HCT116 (cell line): Measurements from ENCODE around the gene DDAH1. TPM values are rescaled to one million over a fixed set of nuclear protein-coding genes. Genes with fewer than 3 reads are reported as not detected.

Experiments used
- ATAC-seq: fragments of 200-7000 bp; cut with Tn5 transposase; 2 replicates; pipeline ENCODE4 v1.9.1; 2020; ENCODE audit warnings: mild to moderate bottlenecking, moderate library complexity
- BruUV-seq: library from RNA; stranded (reverse); fragments of 400-500 nt; replicated peaks from 2 replicates; lab custom pipeline; 2021; lab: Mats Ljungman, UMichigan
- CTCF ChIA-PET: fragments of 300-600 bp; sonication (Branson Sonifier 250); formaldehyde crosslinking; loops from one replicate; lab custom pipeline; 2021; ENCODE audit warnings: antibody characterized with exemption; lab: Charles Lee
- POLR2A ChIA-PET: fragments of 300-600, 350-600 bp; sonication (Branson Sonifier 250); formaldehyde crosslinking; loops from one replicate; lab custom pipeline; 2021; ENCODE audit warnings: antibody characterized with exemption; lab: Charles Lee
- RAD21 ChIA-PET, 2 experiments: fragments of 300-600 bp; sonication (Branson Sonifier 250); formaldehyde crosslinking; loops; one replicate each; lab custom pipeline; 2023; ENCODE audit warnings: low total read pairs in 2 of 2; ENCODE audit not compliant: uncharacterized antibody in 2 of 2, unreplicated experiment in 2 of 2, low non-redundant PET in 1 of 2; lab: Charles Lee
- DNase-seq: peaks from one replicate; pipeline ENCODE4 v3.0.0-alpha.2; 2010; ENCODE audit warnings: low read depth, low spot score
- H2AFZ ChIP-seq: fragments of 200-600 bp; shearing (Covaris generic), sonication (generic); 2 replicates; pipeline ENCODE4 v1.6.1; 2017; ENCODE audit warnings: low read depth, mixed run types, mixed read lengths, antibody characterized with exemption, low read length; ENCODE audit not compliant: poor library complexity, severe bottlenecking
- H3K27ac ChIP-seq: 2 replicates; pipeline ENCODE4 v1.5.1; 2012; ENCODE audit warnings: low read depth, low read length
- H3K27me3 ChIP-seq: fragments of 200-600 bp; sonication (generic); 2 replicates; pipeline ENCODE4 v1.6.1; 2016; ENCODE audit warnings: mixed run types, low read length, mixed read lengths; ENCODE audit not compliant: insufficient read depth
- H3K36me3 ChIP-seq, 2 experiments: fragments of 200-500 bp in 1 of 2; fragments of 200-600 bp in 1 of 2; sonication (Bioruptor generic) in 1 of 2; sonication (generic) in 1 of 2; 2 replicates each; pipeline versions ENCODE4 v1.5.1 to v1.6.1; 2014 to 2016; ENCODE audit warnings: low read length in 2 of 2, inconsistent platforms in 1 of 2, mixed read lengths in 1 of 2, mixed run types in 1 of 2; ENCODE audit not compliant: insufficient read depth in 2 of 2, control insufficient read depth in 1 of 2
- H3K4me1 ChIP-seq, 2 experiments: fragments of 200-600 bp in 1 of 2; sonication (generic) in 1 of 2; 2 replicates each; pipeline versions ENCODE4 v1.5.1 to v1.6.1; 2012 to 2017; ENCODE audit warnings: low read length in 2 of 2, inconsistent platforms in 1 of 2, mild to moderate bottlenecking in 1 of 2, mixed read lengths in 1 of 2, mixed run types in 1 of 2, moderate library complexity in 1 of 2; ENCODE audit not compliant: insufficient read depth in 2 of 2, control insufficient read depth in 1 of 2
- H3K4me2 ChIP-seq: fragments of 200-600 bp; sonication (generic); 2 replicates; pipeline ENCODE4 v1.6.1; 2017; ENCODE audit warnings: mixed run types, low read length, mixed read lengths
- H3K4me3 ChIP-seq, 2 experiments: fragments of 200-600 bp in 1 of 2; sonication (generic) in 1 of 2; replicated peaks in 1 of 2; 2 replicates each; pipeline ENCODE4 v1.5.1; 2011 to 2016; ENCODE audit warnings: low read length in 2 of 2, control low read depth in 1 of 2, low read depth in 1 of 2, mild to moderate bottlenecking in 1 of 2, mixed read lengths in 1 of 2, mixed run types in 1 of 2
- H3K79me2 ChIP-seq: fragments of 200-600 bp; sonication (generic); 2 replicates; pipeline ENCODE4 v1.6.1; 2017; ENCODE audit warnings: mild to moderate bottlenecking, mixed run types, low read length, moderate library complexity, mixed read lengths; ENCODE audit not compliant: insufficient read depth
- H3K9ac ChIP-seq: fragments of 200-600 bp; sonication (generic); 2 replicates; pipeline ENCODE4 v1.6.1; 2016; ENCODE audit warnings: low read length, mixed read lengths
- H3K9me2 ChIP-seq: fragments of 200-600 bp; sonication (generic), shearing (Covaris generic); 2 replicates; pipeline ENCODE4 v1.6.1; 2017; ENCODE audit warnings: mixed run types, mild to moderate bottlenecking, moderate library complexity; ENCODE audit not compliant: insufficient read depth
- H3K9me3 ChIP-seq, 2 experiments: fragments of 200-500 bp in 1 of 2; fragments of 200-600 bp in 1 of 2; sonication (Bioruptor generic) in 1 of 2; sonication (generic) in 1 of 2; 2 replicates each; pipeline ENCODE4 v1.6.1; 2014 to 2017; ENCODE audit warnings: low read length in 2 of 2, mixed read lengths in 2 of 2, inconsistent platforms in 1 of 2, low read depth in 1 of 2, mild to moderate bottlenecking in 1 of 2, mixed run types in 1 of 2, moderate library complexity in 1 of 2; ENCODE audit not compliant: control insufficient read depth in 1 of 2, insufficient read depth in 1 of 2
- H4K20me1 ChIP-seq: fragments of 200-600 bp; sonication (generic), shearing (Covaris generic); 2 replicates; pipeline ENCODE4 v1.6.1; 2017; ENCODE audit warnings: mixed run types, mild to moderate bottlenecking, moderate library complexity; ENCODE audit not compliant: insufficient read depth
- ATF3 ChIP-seq: IDR thresholded peaks from 2 replicates; pipeline ENCODE4 v1.6.1; 2012
- CBX3 ChIP-seq: IDR thresholded peaks from 2 replicates; pipeline ENCODE4 v1.6.1; 2012; ENCODE audit warnings: low read depth
- CEBPB ChIP-seq: IDR thresholded peaks from 2 replicates; pipeline ENCODE4 v1.6.1; 2012; ENCODE audit warnings: low read depth
- ELF1 ChIP-seq: IDR thresholded peaks from 2 replicates; pipeline ENCODE4 v1.6.1; 2012; ENCODE audit warnings: low read depth, borderline replicate concordance
- EZH2 ChIP-seq: fragments of 200-600 bp; sonication (generic); IDR thresholded peaks from 2 replicates; pipeline ENCODE4 v1.6.1; 2017; ENCODE audit warnings: antibody characterized with exemption, mixed run types
- FOSL1 ChIP-seq: IDR thresholded peaks from 2 replicates; pipeline ENCODE4 v1.6.1; 2012; ENCODE audit warnings: low read depth
- JUND ChIP-seq: IDR thresholded peaks from 2 replicates; pipeline ENCODE4 v1.6.1; 2012
- MAX ChIP-seq: IDR thresholded peaks from 2 replicates; pipeline ENCODE4 v1.6.1; 2012
- POLR2A ChIP-seq: IDR thresholded peaks from 2 replicates; pipeline ENCODE4 v1.7.0; 2011; ENCODE audit warnings: borderline replicate concordance; ENCODE audit not compliant: insufficient read depth, insufficient read length; ENCODE audit errors: extremely low read depth
- POLR2AphosphoS5 ChIP-seq: IDR thresholded peaks from 2 replicates; pipeline ENCODE4 v1.6.1; 2011; ENCODE audit warnings: mild to moderate bottlenecking, low read depth, low read length, moderate library complexity
- RAD21 ChIP-seq: IDR thresholded peaks from 2 replicates; pipeline ENCODE4 v1.6.1; 2012; ENCODE audit warnings: low read depth, mild to moderate bottlenecking
- SIN3A ChIP-seq: IDR thresholded peaks from 2 replicates; pipeline ENCODE4 v1.6.1; 2012; ENCODE audit warnings: low read depth
- SP1 ChIP-seq: IDR thresholded peaks from 2 replicates; pipeline ENCODE4 v1.6.1; 2012; ENCODE audit warnings: low read depth
- SRF ChIP-seq: IDR thresholded peaks from 2 replicates; pipeline ENCODE4 v1.6.1; 2012; ENCODE audit warnings: low read depth
- TCF7L2 ChIP-seq: IDR thresholded peaks from 2 replicates; pipeline ENCODE4 v1.7.0; 2011; ENCODE audit warnings: borderline replicate concordance, inconsistent platforms; ENCODE audit not compliant: insufficient read depth, insufficient read length; ENCODE audit errors: extremely low read depth
- YY1 ChIP-seq: IDR thresholded peaks from 2 replicates; pipeline ENCODE4 v1.6.1; 2011; ENCODE audit warnings: low read length, low read depth, moderate library complexity, mild to moderate bottlenecking; ENCODE audit not compliant: insufficient replicate concordance; ENCODE audit errors: extremely low read depth
- ZBTB33 ChIP-seq: IDR thresholded peaks from 2 replicates; pipeline ENCODE4 v1.6.1; 2011; ENCODE audit warnings: mild to moderate bottlenecking, low read length, moderate library complexity; ENCODE audit not compliant: insufficient replicate concordance; ENCODE audit errors: extremely low read depth
- ZFX ChIP-seq: fragments of 450-650 bp; IDR thresholded peaks from 2 replicates; pipeline ENCODE4 v1.6.1; 2017
- ZNF274 ChIP-seq: fragments of 200-500 bp; sonication (Bioruptor generic); IDR thresholded peaks from 2 replicates; pipeline ENCODE4 v1.6.1; 2014; ENCODE audit warnings: mild to moderate bottlenecking, low read depth, low read length, inconsistent platforms
- intact Hi-C: fragments of 100-400 bp; cut with micrococcal nuclease; formaldehyde crosslinking; loops from 2 replicates; pipeline ENCODE4 v1.10.0; 2022
- total RNA-seq: library from RNA; stranded (reverse); gene quantifications from one replicate; pipeline ENCODE4 v1.2.1, GENCODE V29; 2021; ENCODE audit not compliant: unreplicated experiment

DDAH1 gene
- total RNA-seq, 1 experiment from 2014 or later = 16.6 TPM

GRCh38 chr1:85330214-85330631, 134.7 kb downstream of the DDAH1 start (continued):
- TF ChIP-seq SIN3A (no peak), EZH2 (no peak), RAD21 (no peak), ZFX (no peak), FOSL1 (no peak), CEBPB (no peak)

GRCh38 chr1:85328713-85329397, 136.1 kb downstream of the DDAH1 start:
- Histone ChIP-seq H3K27ac (peak overlapping the region; percentile 61; the same call in 1 of the 2 replicates), H3K9ac (peak overlapping the region; percentile 39)
- TF ChIP-seq ELF1 (no peak), SP1 (peak; percentile 95), JUND (peak; percentile 99), POLR2A (no peak), ZNF274 (no peak), ATF3 (peak; percentile 82), CBX3 (peak; percentile 98), POLR2AphosphoS5 (peak; percentile 73), CEBPB (peak; percentile 70; the same call in 1 of the 2 replicates), TCF7L2 (peak; percentile 96), SIN3A (peak; percentile 99), YY1 (peak; percentile 62), FOSL1 (peak; percentile 98), ZBTB33 (peak; percentile 50), SRF (peak; percentile 80), MAX (peak; percentile 93), EZH2 (no peak)
- TF ChIP-seq, all 23 proteins: peak for 13
- CTCF ChIA-PET = interaction anchor here (1.3 kb wide), 1 partner anchor 15 kb away, joined by 3 read pairs; no protein-coding TSS in a partner anchor
- H3K79me2 ChIP-seq = no peaks in the 10 kb centered on the region
- POLR2A ChIA-PET = no interaction called here
- DNase-seq (peak; percentile 94), ATAC-seq (peak; percentile 87)
- RAD21 ChIA-PET = no interaction called here
- H4K20me1 ChIP-seq = no peaks in the 10 kb centered on the region
- intact Hi-C loops = no loop called here
- peak overlapping the region in 1 of 2 experiments; percentile 25; a peak in 1 of 4 replicates for H3K4me3 ChIP-seq
- H3K9me2 ChIP-seq = no peaks in the 10 kb centered on the region; the same call in 1 of the 2 replicates
- peaks cover 57 to 62% of the 10 kb centered on the region in 2 experiments for H3K4me1 ChIP-seq
- no peaks in the 10 kb centered on the region for H3K36me3 ChIP-seq
- peak overlapping the region; percentile 64 for H3K4me2 ChIP-seq
- no TSS peak for BruUV-seq
- H3K9me3 ChIP-seq = peaks cover 0 to under 1% of the 10 kb centered on the region in 2 experiments; a peak in 1 of 4 replicates
- no peak overlapping the region for H2AFZ ChIP-seq
- H3K27me3 ChIP-seq = no peaks in the 10 kb centered on the region
